A549 (cell line): Measurements from ENCODE around the gene SACM1L.

Source experiments
- CTCF ChIP-seq: fragments of >200 bp; sonication (Bioruptor Twin); formaldehyde crosslinking; IDR thresholded peaks from 3 replicates; pipeline ENCODE4 v1.5.1; 2016
- NFE2L2 ChIP-seq: fragments of 150-350 bp; conservative IDR thresholded peaks from 2 replicates; pipeline ENCODE4 v1.6.1; 2014; ENCODE audit warnings: low read length
- POLR2A ChIP-seq: IDR thresholded peaks from 2 replicates; pipeline ENCODE4 v1.6.1; 2012; ENCODE audit warnings: mild to moderate bottlenecking, low read length
- RAD21 ChIP-seq, 2 experiments: fragments of >200 bp in 1 of 2; sonication (Bioruptor Twin) in 1 of 2; formaldehyde crosslinking in 1 of 2; IDR thresholded peaks in 1 of 2; conservative IDR thresholded peaks in 1 of 2; 2 replicates in 1 of 2; 3 replicates in 1 of 2; pipeline ENCODE4 v1.6.1; 2012 to 2018; ENCODE audit warnings: inconsistent platforms in 1 of 2
- REST ChIP-seq: fragments of 200-600 bp; sonication (generic); IDR thresholded peaks from 2 replicates; pipeline ENCODE4 v1.6.1; 2016; ENCODE audit warnings: antibody characterized with exemption, mild to moderate bottlenecking, moderate library complexity

- no peak for TF ChIP-seq NFE2L2
- TF ChIP-seq RAD21 (conservative IDR thresholded peaks at IDR 0.05 in 1 of 2, IDR thresholded peaks at IDR 0.05 in 1 of 2): no peak
- TF ChIP-seq POLR2A: no peak
- no peak for TF ChIP-seq CTCF
- no peak for TF ChIP-seq REST
Measured at GRCh38 chr3:45771166-45771775, 82.1 kb downstream of the SACM1L start.
